Upper lobe of left lung (tissue), 4 donors: ENCODE data around the gene CCDC159.

Source experiments
- EP300 ChIP-seq, 4 donors: sonication (generic); formaldehyde crosslinking; IDR thresholded peaks; one replicate each; pipeline ENCODE4 v1.5.1; 2017; ENCODE audit warnings: antibody characterized with exemption in 4 of 4, control low read depth in 2 of 4
- POLR2A ChIP-seq, 4 donors: fragments of 450-650 bp; IDR thresholded peaks; one replicate each; pipeline ENCODE4 v1.5.1; 2016 to 2017; ENCODE audit warnings: antibody characterized with exemption in 4 of 4, mild to moderate bottlenecking in 2 of 4
- POLR2AphosphoS5 ChIP-seq, 2 donors: sonication (generic); formaldehyde crosslinking; IDR thresholded peaks; one replicate each; pipeline ENCODE4 v1.5.1; 2017; ENCODE audit warnings: antibody characterized with exemption in 2 of 2
- TF ChIP-seq, protein P1 (sequence below), 6 experiments: fragments of 450-650 bp in 4 of 6; fragments of 200-600 bp in 2 of 6; sonication (generic) in 2 of 6; IDR thresholded peaks; one replicate each; pipeline ENCODE4 v1.5.1; 2016 to 2019; ENCODE audit warnings: antibody characterized with exemption in 6 of 6

DNA sequence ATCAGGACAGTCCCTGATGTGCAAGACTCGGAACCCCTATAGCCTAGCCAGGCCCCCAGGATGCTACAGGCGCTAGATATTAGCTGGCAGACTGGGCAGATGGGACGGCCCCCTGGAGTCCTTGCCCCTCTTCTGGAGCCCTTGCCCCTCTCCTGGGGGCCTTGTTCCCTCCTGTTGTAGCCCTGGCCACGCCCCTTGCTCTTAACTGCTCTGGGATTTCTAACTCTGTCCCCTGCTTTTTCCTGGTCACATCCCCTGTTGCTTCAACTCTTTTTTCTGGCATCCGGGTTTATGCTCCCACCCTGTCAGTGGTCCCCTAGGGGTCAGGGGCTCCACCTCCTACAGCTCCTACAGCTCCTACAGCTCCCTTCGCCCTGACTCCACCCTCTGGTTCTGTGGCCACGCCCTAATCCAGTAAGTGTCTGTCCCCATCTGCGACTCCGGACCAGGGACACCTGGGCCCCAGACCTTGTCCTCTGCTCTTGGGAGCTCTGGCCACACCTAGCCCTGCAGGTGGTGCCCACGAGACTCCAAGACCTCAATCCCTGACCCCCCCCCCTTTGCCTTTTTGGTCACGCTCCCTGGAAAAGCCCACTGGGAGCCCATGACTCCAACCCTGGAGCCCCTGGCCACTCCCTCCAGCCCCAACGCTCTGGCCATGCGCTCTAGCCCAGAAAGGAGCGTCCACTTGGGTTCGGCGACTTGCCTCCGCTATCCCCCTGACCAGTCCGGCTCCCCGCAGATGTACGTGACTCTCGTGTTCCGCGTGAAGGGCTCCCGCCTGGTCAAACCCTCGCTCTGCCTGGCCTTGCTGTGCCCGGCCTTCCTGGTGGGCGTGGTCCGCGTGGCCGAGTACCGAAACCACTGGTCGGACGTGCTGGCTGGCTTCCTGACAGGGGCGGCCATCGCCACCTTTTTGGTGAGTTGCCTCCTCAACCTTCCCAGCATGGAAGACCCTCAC is 15.7 kb downstream of the CCDC159 start:
- TF ChIP-seq, protein P1, sequence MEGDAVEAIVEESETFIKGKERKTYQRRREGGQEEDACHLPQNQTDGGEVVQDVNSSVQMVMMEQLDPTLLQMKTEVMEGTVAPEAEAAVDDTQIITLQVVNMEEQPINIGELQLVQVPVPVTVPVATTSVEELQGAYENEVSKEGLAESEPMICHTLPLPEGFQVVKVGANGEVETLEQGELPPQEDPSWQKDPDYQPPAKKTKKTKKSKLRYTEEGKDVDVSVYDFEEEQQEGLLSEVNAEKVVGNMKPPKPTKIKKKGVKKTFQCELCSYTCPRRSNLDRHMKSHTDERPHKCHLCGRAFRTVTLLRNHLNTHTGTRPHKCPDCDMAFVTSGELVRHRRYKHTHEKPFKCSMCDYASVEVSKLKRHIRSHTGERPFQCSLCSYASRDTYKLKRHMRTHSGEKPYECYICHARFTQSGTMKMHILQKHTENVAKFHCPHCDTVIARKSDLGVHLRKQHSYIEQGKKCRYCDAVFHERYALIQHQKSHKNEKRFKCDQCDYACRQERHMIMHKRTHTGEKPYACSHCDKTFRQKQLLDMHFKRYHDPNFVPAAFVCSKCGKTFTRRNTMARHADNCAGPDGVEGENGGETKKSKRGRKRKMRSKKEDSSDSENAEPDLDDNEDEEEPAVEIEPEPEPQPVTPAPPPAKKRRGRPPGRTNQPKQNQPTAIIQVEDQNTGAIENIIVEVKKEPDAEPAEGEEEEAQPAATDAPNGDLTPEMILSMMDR (IDR thresholded peaks at IDR 0.05), result no peak
- no peak for TF ChIP-seq POLR2A (IDR thresholded peaks at IDR 0.05)
- no peak for TF ChIP-seq EP300 (IDR thresholded peaks at IDR 0.05)
- no peak for TF ChIP-seq POLR2AphosphoS5 (IDR thresholded peaks at IDR 0.05)
